H1 (cell line): ENCODE data around the gene L2HGDH. TPM values are rescaled to one million over a fixed set of nuclear protein-coding genes. Genes with fewer than 3 reads are reported as not detected.

Source experiments
- CTCF ChIA-PET: fragments of 300-600 bp; sonication (Branson Sonifier 250); formaldehyde crosslinking; loops from one replicate; lab custom pipeline; 2021; ENCODE audit not compliant: partially characterized antibody; lab: Charles Lee
- POLR2A ChIA-PET: fragments of 300-600 bp; sonication (Branson Sonifier 250); formaldehyde crosslinking; loops from one replicate; lab custom pipeline; 2021; ENCODE audit warnings: inconsistent platforms; ENCODE audit not compliant: partially characterized antibody; lab: Charles Lee
- DNase-seq, 2 experiments: peaks; one replicate each; pipeline versions ENCODE4 v3.0.0 to v3.0.0-alpha.2; 2010 to 2022; ENCODE audit warnings: low spot score in 2 of 2, low read depth in 1 of 2, mixed read lengths in 1 of 2
- FAIRE-seq: peaks from 2 replicates; lab custom pipeline; 2011; peaks lifted over from hg19 to GRCh38; lab: Jason Lieb, UNC
- H2AFZ ChIP-seq: 2 replicates; pipeline ENCODE4 v1.8.1; 2012; ENCODE audit warnings: low read length, inconsistent platforms
- H2AK5ac ChIP-seq: 2 replicates; pipeline ENCODE4 v1.6.1; 2013; ENCODE audit warnings: low read depth, low read length
- H2BK120ac ChIP-seq: replicated peaks from 2 replicates; pipeline ENCODE3; 2013; ENCODE audit warnings: low read depth, low read length, inconsistent platforms
- H2BK12ac ChIP-seq: 2 replicates; pipeline ENCODE4 v1.6.1; 2013; ENCODE audit warnings: low read depth, low read length
- H2BK15ac ChIP-seq: 2 replicates; pipeline ENCODE4 v1.6.1; 2013; ENCODE audit warnings: low read length
- H2BK20ac ChIP-seq: 2 replicates; pipeline ENCODE4 v1.6.1; 2013; ENCODE audit warnings: low read length
- H2BK5ac ChIP-seq: 2 replicates; pipeline ENCODE4 v1.6.1; 2013; ENCODE audit warnings: low read depth, low read length
- H3K14ac ChIP-seq: 2 replicates; pipeline ENCODE4 v1.6.1; 2013; ENCODE audit warnings: inconsistent platforms; ENCODE audit not compliant: insufficient read length
- H3K18ac ChIP-seq: 2 replicates; pipeline ENCODE4 v1.6.1; 2013; ENCODE audit warnings: low read length; ENCODE audit errors: extremely low read depth
- H3K23ac ChIP-seq: 2 replicates; pipeline ENCODE4 v1.6.1; 2013; ENCODE audit warnings: inconsistent platforms; ENCODE audit not compliant: insufficient read length
- H3K23me2 ChIP-seq: 2 replicates; pipeline ENCODE4 v1.6.1; 2013; ENCODE audit warnings: low read depth, low read length
- H3K27ac ChIP-seq: 2 replicates; pipeline ENCODE4 v1.6.1; 2011; ENCODE audit warnings: low read depth, low read length, inconsistent platforms
- H3K27me3 ChIP-seq, 4 experiments: replicated peaks in 1 of 4; 1 replicate in 1 of 4; 2 replicates in 3 of 4; pipeline versions ENCODE4 v1.6.1 to v1.8.1; 2011 to 2013; ENCODE audit warnings: low read length in 3 of 4, mild to moderate bottlenecking in 3 of 4, inconsistent platforms in 2 of 4, mixed read lengths in 2 of 4, moderate library complexity in 1 of 4; ENCODE audit not compliant: control insufficient read depth in 3 of 4, insufficient read depth in 3 of 4; ENCODE audit errors: extremely low read depth in 1 of 4
- H3K36me3 ChIP-seq, 4 experiments: 2 replicates each; pipeline versions ENCODE4 v1.6.1 to v1.8.1; 2011 to 2013; ENCODE audit warnings: mild to moderate bottlenecking in 4 of 4, low read length in 3 of 4, moderate library complexity in 2 of 4, control low read depth in 1 of 4, inconsistent platforms in 1 of 4; ENCODE audit not compliant: insufficient read depth in 4 of 4, control insufficient read depth in 2 of 4
- H3K4ac ChIP-seq: replicated peaks from 2 replicates; pipeline ENCODE3; 2013; ENCODE audit warnings: low read length, low read depth, mixed read lengths, inconsistent platforms; ENCODE audit not compliant: insufficient read length
- H3K4me1 ChIP-seq, 4 experiments: replicated peaks in 1 of 4; 1 replicate in 1 of 4; 2 replicates in 3 of 4; pipeline versions ENCODE4 v1.6.1 to v1.8.1; 2011 to 2013; ENCODE audit warnings: low read length in 3 of 4, inconsistent platforms in 2 of 4, mixed read lengths in 1 of 4; ENCODE audit not compliant: insufficient read depth in 4 of 4, control insufficient read depth in 3 of 4
- H3K4me2 ChIP-seq, 2 experiments: 2 replicates each; pipeline versions ENCODE4 v1.6.1 to v1.8.1; 2011 to 2013; ENCODE audit warnings: low read depth in 2 of 2, low read length in 2 of 2, control low read depth in 1 of 2, inconsistent platforms in 1 of 2, mild to moderate bottlenecking in 1 of 2; ENCODE audit not compliant: insufficient read depth in 1 of 2
- H3K4me3 ChIP-seq, 4 experiments: fragments of 200-600, 300-600 bp in 1 of 4; sonication (generic), shearing (Covaris generic), sonication (Bioruptor Twin) in 1 of 4; 2 replicates each; pipeline versions ENCODE4 v1.5.1 to v1.8.1; 2011 to 2016; ENCODE audit warnings: low read length in 4 of 4, low read depth in 3 of 4, control low read depth in 2 of 4, inconsistent platforms in 2 of 4, mild to moderate bottlenecking in 2 of 4, mixed read lengths in 1 of 4, moderate library complexity in 1 of 4; ENCODE audit not compliant: insufficient read depth in 2 of 4; ENCODE audit errors: extremely low read depth in 1 of 4
- H3K56ac ChIP-seq: replicated peaks from 2 replicates; pipeline ENCODE3; 2013; ENCODE audit warnings: low read depth, mild to moderate bottlenecking, mixed read lengths, low read length, inconsistent platforms; ENCODE audit not compliant: insufficient read length
- H3K79me1 ChIP-seq: 2 replicates; pipeline ENCODE4 v1.6.1; 2013; ENCODE audit warnings: low read depth, low read length, control low read depth
- H3K79me2 ChIP-seq, 2 experiments: 2 replicates each; pipeline versions ENCODE4 v1.6.1 to v1.8.1; 2012 to 2013; ENCODE audit warnings: low read length in 2 of 2, mild to moderate bottlenecking in 2 of 2, inconsistent platforms in 1 of 2; ENCODE audit not compliant: insufficient read depth in 2 of 2, control insufficient read depth in 1 of 2
- H3K9ac ChIP-seq, 4 experiments: replicated peaks in 1 of 4; 1 replicate in 1 of 4; 2 replicates in 3 of 4; pipeline versions ENCODE4 v1.6.1 to v1.8.1; 2011 to 2013; ENCODE audit warnings: low read depth in 3 of 4, low read length in 3 of 4, control low read depth in 2 of 4, mild to moderate bottlenecking in 2 of 4, moderate library complexity in 2 of 4, inconsistent platforms in 1 of 4; ENCODE audit errors: extremely low read depth in 1 of 4
- H3K9me3 ChIP-seq, 2 experiments: 2 replicates each; pipeline versions ENCODE4 v1.6.1 to v1.8.1; 2012 to 2013; ENCODE audit warnings: mild to moderate bottlenecking in 2 of 2, moderate library complexity in 2 of 2, control low read depth in 1 of 2, inconsistent platforms in 1 of 2, low read depth in 1 of 2, low read length in 1 of 2, mixed read lengths in 1 of 2; ENCODE audit not compliant: insufficient read depth in 2 of 2
- H4K20me1 ChIP-seq, 2 experiments: replicated peaks in 1 of 2; 2 replicates each; pipeline versions ENCODE3 to v1.8.1; 2011 to 2013; ENCODE audit warnings: inconsistent platforms in 2 of 2, low read length in 2 of 2, mild to moderate bottlenecking in 1 of 2; ENCODE audit not compliant: insufficient read depth in 2 of 2, control insufficient read depth in 1 of 2
- H4K5ac ChIP-seq: 2 replicates; pipeline ENCODE4 v1.6.1; 2013; ENCODE audit warnings: low read length, low read depth, mixed read lengths, inconsistent platforms; ENCODE audit not compliant: insufficient read length
- H4K8ac ChIP-seq: 2 replicates; pipeline ENCODE4 v1.8.0; 2013; ENCODE audit warnings: mild to moderate bottlenecking, moderate library complexity, low read length, inconsistent platforms; ENCODE audit not compliant: insufficient read depth; ENCODE audit errors: extremely low read depth
- H4K91ac ChIP-seq: replicated peaks from 2 replicates; pipeline ENCODE3; 2013; ENCODE audit warnings: low read length, mixed read lengths, inconsistent platforms; ENCODE audit not compliant: insufficient read length
- RFX5 ChIP-seq: IDR thresholded peaks from 2 replicates; pipeline ENCODE4 v1.6.1; 2011; ENCODE audit warnings: low read depth, low read length, improper control_type of control experiment, borderline replicate concordance
- SIRT6 ChIP-seq: IDR thresholded peaks from one replicate; pipeline ENCODE4 v1.7.1; 2012; ENCODE audit warnings: low read length, inconsistent platforms
- TEAD4 ChIP-seq: IDR thresholded peaks from 2 replicates; pipeline ENCODE4 v1.6.1; 2012; ENCODE audit warnings: low read depth, low read length, inconsistent platforms, mixed read lengths
- WGBS, 2 experiments: shearing (Covaris generic) in 1 of 2; methylation state at CpG; one replicate each; pipeline versions ENCODE4 v1.1.6 to v1.1.7; 2013 to 2015; ENCODE audit warnings: low lambda C conversion rate in 2 of 2, mixed read lengths in 2 of 2, inconsistent platforms in 1 of 2, low coverage in 1 of 2, missing lambda C conversion rate in 1 of 2; ENCODE audit not compliant: insufficient replicate concordance in 2 of 2, insufficient coverage in 1 of 2, insufficient read length in 1 of 2; ENCODE audit errors: extremely low coverage in 1 of 2, missing lambda C conversion rate in 1 of 2; 5-methylcytosine and 5-hydroxymethylcytosine counted together
- polyA plus RNA-seq, 7 experiments: library from polyadenylated mRNA; depleted of rRNA in 3 of 7; stranded (reverse) in 5 of 7; unstranded in 2 of 7; fragments of >200 nt in 5 of 7; fragments of 200-250 nt in 2 of 7; gene quantifications; 1 replicate in 5 of 7; 2 replicates in 1 of 7; 4 replicates in 1 of 7; pipeline versions ENCODE4 v1.2.1 to v1.2.3, GENCODE V29; 2011 to 2013; ENCODE audit warnings: missing spikeins in 2 of 7, mixed read lengths in 2 of 7
- total RNA-seq: library from RNA; stranded (reverse); fragmentation: NEBNext Ultra II Directional; extraction: Animal tissue kit (Norgen Biotek cat#: 25700); gene quantifications from 2 replicates; pipeline ENCODE4 v1.2.1, GENCODE V29; 2021

The L2HGDH gene
- total and polyA plus RNA-seq, 2 of the 8 experiments (the other 6 are each of a cell fraction or from before 2014, with no cell fraction given): 12.2 to 28.6 TPM

DNA sequence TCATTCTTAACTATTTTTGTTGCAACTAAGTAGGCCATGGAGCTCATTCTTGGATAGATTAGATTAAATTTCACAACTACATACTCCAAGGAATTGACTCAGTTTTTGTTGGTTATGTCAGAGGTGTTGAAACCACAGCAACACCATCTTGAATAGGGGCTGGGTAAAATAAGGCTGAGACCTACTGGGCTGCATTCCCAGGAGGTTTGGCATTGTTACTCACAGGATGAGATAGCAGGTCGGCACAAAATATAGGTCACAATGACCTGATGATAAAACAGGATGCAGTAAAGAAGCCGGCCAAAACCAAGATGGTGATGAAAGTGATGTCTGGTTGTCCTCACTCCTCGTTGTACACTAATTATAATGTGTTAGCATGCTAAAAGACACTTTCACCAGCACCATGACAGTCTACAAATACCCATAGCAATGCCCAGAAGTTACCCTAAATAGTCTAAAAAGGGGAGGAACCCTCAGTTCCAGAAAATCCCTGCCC is 21.0 kb upstream of the L2HGDH start:
- no peak overlapping the region for H3K27ac ChIP-seq
- no peak overlapping the region for H2BK20ac ChIP-seq
- no peak overlapping the region for H4K91ac ChIP-seq
- H3K27me3 ChIP-seq: no peaks in the 10 kb centered on the region
- H2AFZ ChIP-seq: no peak overlapping the region
- FAIRE-seq (no peak), DNase-seq (no peak)
- no peak overlapping the region for H2BK12ac ChIP-seq
- H3K23me2 ChIP-seq: no peaks in the 10 kb centered on the region
- no peak overlapping the region for H3K18ac ChIP-seq
- no peak overlapping the region for H3K14ac ChIP-seq
- WGBS, 2 experiments: 89% methylated on average over 3 of the region's 3 CpGs; no CpG with 5 or more reads in 1 of the 2 experiments
- CTCF ChIA-PET: interaction anchor here (0.7 to 5.1 kb wide), 3 partner anchors 8 to 12 kb away, joined by 3 to 30 read pairs (median 6); no protein-coding TSS in a partner anchor
- H3K79me2 ChIP-seq: no peaks in the 10 kb centered on the region
- no peaks in the 10 kb centered on the region for H3K9me3 ChIP-seq
- H4K20me1 ChIP-seq: no peaks in the 10 kb centered on the region
- H3K4me1 ChIP-seq: peaks cover 8 to 13% (median 11%) of the 10 kb centered on the region in 4 experiments; a peak in 6 of 7 replicates
- H2BK120ac ChIP-seq: no peak overlapping the region
- H3K36me3 ChIP-seq: peaks cover 0 to 2% (median 1%) of the 10 kb centered on the region in 4 experiments; a peak in 1 of 8 replicates
- no peak overlapping the region for H3K9ac ChIP-seq
- H3K23ac ChIP-seq: no peak overlapping the region
- H3K79me1 ChIP-seq: no peaks in the 10 kb centered on the region
- POLR2A ChIA-PET: interaction anchor here (1.3 kb wide), 1 partner anchor 22 kb away, joined by 4 read pairs; no protein-coding TSS in a partner anchor
- no peak overlapping the region for H2AK5ac ChIP-seq
- H4K8ac ChIP-seq: no peak overlapping the region
- no peak overlapping the region for H2BK15ac ChIP-seq
- H3K4me2 ChIP-seq: no peak overlapping the region
- no peak overlapping the region for H2BK5ac ChIP-seq
- H3K4me3 ChIP-seq: no peak overlapping the region
- H3K4ac ChIP-seq: no peak overlapping the region
- H3K56ac ChIP-seq: no peak overlapping the region
- TF ChIP-seq RFX5 (no peak), SIRT6 (no peak), TEAD4 (peak; percentile 18; the same call in 1 of the 2 replicates)
- H4K5ac ChIP-seq: no peak overlapping the region
